Measurements from ENCODE around the gene HIVEP3.

Gene HIVEP3

DNA sequence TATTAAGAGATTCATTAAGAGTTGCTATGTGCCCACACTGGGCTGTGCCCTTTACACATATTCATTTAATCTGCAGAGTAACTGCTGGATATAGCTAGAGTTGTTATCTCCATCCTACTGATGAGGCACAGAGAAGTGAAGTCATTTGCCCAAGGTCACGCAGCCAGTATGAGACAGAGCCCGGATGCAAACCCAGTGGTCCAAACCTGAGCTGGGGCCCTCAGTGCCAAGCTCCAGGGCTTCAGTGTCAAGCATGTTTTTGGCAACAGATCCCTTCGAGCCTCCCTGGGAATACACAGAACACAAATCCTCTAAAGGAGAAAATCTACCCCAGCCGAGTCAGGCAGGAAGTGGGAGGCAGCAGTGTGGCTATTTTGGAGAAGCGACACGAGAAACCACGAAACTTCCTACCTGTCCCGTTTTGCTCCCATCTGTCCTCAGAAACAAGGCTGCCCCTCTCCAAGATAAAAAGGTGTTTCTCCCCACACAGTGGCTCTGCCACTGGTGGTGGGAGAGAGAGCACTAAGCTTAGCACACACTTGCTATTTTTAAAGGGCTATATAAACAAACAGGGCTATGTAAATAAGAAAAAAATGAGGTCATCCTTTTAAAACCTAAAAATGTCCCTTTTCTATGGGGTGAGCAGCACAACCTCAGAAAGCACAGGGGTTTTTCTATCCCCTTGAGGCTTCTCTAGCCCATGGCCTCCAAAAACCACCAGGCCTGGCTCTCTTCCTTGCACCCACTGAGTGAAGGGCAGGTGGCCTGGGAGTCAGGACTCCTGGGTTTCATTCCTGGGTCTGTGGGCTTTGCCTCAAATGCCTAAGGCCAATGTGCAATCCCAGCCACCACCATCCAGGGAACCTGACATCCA, 295.6 kb downstream of the HIVEP3 start:
- no peak for DNase-seq

DNA sequence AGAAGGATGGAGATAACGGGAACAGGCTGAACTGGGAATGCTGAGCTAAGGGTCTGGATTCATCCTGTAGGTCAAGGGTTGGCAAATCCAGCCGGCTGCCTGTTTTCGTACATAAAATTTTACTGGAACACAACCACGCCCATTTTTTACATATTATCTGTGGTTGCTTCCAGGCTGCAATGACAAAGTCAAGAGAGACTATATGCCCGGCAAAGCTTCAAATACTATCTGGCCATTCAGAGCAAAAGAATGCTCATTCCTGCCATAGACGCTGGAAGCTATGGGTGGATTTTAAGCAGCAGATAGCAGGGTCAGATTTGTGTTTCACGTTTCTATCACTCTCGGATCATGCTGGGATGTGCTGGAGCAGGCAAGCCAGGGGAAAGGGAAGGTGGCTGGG, 296.3 kb downstream of the HIVEP3 start:
- DNase-seq, result no peak

DNA sequence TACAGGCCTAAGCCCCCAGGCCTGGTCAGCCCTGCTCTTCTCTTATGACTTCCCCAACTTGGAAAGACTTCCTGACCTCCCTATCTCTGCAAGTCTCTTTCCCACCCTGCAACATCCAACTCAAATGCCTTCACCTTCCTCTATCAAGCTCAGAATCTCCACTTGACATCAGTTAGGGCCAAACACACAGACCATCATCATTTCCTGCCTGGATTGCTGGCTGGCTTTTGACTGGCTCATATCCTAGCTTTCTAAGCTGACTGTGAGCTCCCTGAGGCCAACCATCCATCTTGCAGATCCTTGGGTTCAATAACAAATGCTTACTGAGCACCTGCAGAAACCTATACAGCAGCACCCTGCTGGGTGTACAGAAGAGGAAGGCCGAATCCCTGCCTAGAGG, 296.9 kb downstream of the HIVEP3 start:
- DNase-seq, result no peak

- no peak for DNase-seq
Measured at GRCh38 chr1:41621256-41621655, 297.5 kb downstream of the HIVEP3 start.

DNA sequence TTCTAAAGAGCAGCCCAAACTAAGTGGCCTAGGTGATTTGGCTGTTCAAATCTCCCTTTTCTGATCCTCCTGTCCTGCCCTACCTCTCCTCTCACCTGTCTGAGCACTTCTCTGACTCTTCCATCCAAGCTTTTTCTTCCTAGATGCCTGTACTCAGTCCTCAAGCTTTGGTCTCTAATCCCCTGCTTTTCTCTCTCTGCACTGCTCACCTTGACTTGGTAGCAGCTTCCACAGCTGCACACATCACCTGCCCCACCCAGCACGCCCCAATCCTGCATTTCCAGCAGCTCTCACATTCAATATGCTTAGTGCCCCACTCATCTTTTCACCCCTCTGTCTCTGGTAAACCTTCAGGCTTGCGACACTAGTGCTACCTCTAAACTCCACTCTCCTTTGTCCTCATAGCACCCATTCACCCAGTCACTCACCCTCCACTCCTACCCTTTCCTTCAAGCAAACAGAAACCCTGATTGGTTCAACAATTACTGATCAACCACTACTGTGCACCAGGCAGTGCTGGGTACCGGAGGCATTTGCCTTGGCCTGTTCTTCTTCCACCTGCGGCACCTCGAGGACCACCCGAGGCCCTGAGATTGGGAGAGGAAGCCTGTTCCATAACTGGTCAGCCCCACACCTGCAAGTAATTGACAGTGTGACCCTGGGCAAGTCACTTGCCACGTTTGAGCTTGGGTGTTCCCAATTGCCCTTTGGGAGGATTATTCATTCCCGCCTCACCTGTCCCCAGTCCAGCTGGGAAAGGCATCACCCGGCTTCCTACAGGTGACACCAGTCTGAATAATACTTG, 298.2 kb downstream of the HIVEP3 start:
- no peak for DNase-seq

DNA sequence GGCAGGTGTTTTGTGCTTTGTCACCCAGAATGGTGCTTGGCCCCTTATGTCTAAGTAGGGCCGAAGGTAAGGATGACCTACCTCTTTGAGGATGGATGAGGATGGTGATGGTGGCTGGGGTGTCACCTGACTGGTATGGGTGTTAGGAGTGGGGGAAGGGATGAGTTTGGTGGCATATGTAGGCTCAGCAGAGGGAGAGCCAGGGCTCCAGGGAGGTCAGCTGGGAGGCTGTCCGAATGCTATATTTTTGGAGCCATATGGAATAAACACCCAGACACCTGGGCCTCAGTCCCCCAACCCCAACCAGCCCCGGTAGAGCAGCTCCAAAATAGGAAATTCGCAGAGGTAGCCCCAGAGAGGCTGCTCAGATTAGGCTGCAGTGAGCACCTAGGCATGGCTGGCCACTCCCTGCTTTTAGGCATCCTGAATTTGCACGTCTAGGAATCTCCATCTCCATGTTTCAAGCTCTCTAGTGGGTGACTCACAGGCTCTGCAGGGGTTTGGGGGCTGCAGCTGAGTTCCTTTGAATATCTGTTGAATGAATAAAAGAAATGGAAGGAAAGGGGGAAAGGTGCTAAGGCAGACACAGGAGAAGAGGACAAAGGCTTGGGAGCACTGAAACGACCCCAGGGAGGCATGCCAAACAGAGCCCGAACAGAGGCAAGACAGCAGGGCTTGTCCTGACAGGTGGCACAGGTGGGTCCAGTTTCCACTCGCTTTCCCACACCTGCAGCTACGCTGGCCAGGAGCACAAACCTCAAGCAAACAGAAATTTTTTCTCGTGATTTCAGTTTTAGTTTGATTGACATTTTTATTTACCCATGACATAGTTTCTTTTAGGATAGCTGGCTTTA, 299.0 kb downstream of the HIVEP3 start:
- no peak for DNase-seq

- no peak for DNase-seq
Measured at GRCh38 chr1:41618871-41619270, 299.9 kb downstream of the HIVEP3 start.

GRCh38 chr1:41618066-41618825, 300.5 kb downstream of the HIVEP3 start:
- DNase-seq, result no peak

- DNase-seq, result no peak
Measured at GRCh38 chr1:41617336-41617735, 301.4 kb downstream of the HIVEP3 start.

- DNase-seq, result no peak
Measured at GRCh38 chr1:41616563-41616962, 302.2 kb downstream of the HIVEP3 start.

DNA sequence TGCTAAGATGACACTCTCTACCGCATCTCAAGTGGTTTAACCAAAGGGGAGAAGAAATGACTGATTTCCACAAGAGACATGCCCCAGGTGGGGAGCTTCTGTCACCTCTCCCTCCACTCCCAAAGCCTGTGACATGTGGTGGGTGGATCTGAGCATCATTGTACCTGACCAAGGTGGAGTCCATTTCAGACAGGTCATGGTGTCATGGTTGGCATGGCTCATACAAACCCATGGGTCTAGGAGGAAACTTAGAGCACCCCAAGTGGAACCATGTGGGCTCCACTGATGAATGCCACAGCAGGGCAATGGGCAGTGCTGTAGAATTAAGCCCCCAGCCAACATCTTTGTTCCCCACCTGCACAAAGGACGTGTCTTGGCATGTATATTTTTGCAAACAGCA, 302.7 kb downstream of the HIVEP3 start:
- no peak for DNase-seq

DNA sequence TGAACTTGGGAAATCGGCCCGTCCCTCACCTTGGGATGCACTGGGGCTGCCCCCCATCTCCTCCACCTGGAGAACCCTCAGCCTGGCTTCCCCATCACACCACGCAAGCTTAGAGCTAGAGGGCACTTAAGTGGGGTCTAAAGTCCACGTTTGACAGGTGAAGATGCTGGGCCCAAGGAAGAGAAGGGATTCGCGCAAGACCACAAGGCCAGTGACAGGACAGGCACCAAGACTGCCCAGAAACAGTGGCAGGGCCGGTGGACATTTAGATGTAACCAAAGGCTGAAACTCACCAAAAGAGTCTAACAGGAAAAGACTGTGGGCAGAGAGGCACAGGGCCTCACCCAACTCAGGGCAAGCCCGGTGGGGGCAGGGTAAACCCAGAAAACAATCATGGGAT, 303.4 kb downstream of the HIVEP3 start:
- DNase-seq, result no peak

- no peak for DNase-seq
Measured at GRCh38 chr1:41614818-41615217, 303.9 kb downstream of the HIVEP3 start.

- DNase-seq, result no peak
Measured at GRCh38 chr1:41613689-41614574, 304.8 kb downstream of the HIVEP3 start.

DNA sequence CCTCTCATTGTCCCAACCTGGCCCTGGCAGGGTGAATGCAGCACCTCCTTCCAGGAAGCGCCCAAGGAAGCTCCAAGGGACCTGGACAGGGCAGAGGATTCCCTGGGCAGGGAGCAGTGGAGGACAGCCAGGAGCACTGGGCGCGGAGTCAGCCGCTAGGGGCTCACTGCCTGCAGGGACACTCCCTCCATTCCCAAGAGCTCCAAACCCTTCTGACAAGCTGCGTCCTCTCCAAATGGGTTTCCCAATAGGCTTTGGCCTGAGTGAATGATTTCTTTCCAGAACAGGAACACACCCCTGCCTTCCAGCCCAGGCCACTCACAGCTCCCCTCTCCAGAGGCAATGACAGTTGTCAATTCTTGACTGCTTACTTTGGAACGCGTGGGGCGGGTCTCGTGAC, 305.8 kb downstream of the HIVEP3 start:
- no peak for DNase-seq

- DNase-seq, result no peak
Measured at GRCh38 chr1:41611932-41612450, 306.7 kb downstream of the HIVEP3 start.

- DNase-seq, result no peak
Measured at GRCh38 chr1:41611068-41611931, 307.4 kb downstream of the HIVEP3 start.

- DNase-seq, result no peak
Measured at GRCh38 chr1:41610361-41610760, 308.4 kb downstream of the HIVEP3 start.

GRCh38 chr1:41609166-41609883, 309.4 kb downstream of the HIVEP3 start:
- no peak for DNase-seq
